GM13976 (cell line): ENCODE measurements around the gene SLC45A2.

Experiments
- DNase-seq: peaks from one replicate; pipeline ENCODE4 v3.0.0; 2012; ENCODE audit warnings: low spot score
- CTCF ChIP-seq: IDR thresholded peaks from 2 replicates; pipeline ENCODE4 v1.5.1; 2012; ENCODE audit warnings: borderline replicate concordance, mild to moderate bottlenecking; ENCODE audit not compliant: insufficient read depth; ENCODE audit errors: extremely low read depth, missing control alignments, control extremely low read depth
- in situ Hi-C: fragments of 300-500 bp; cut with MboI; formaldehyde crosslinking; loops from one replicate; pipeline ENCODE4 v1.12.0; 2022; ENCODE audit warnings: low sequenced_read_pairs, mixed read lengths, inconsistent platforms; ENCODE audit not compliant: unreplicated experiment

The SLC45A2 gene

GRCh38 chr5:34022121-34022705 is 37.7 kb upstream of the SLC45A2 start:
- in situ Hi-C loops: loop anchor here (25.0 kb wide), 1 partner anchor 165 kb away; no protein-coding TSS in a partner anchor
- peak; percentile 33 for DNase-seq
- no peak for TF ChIP-seq CTCF

GRCh38 chr5:34021334-34021733 is 36.8 kb upstream of the SLC45A2 start:
- in situ Hi-C loops: loop anchor here (25.0 kb wide), 1 partner anchor 166 kb away; no protein-coding TSS in a partner anchor
- no peak for TF ChIP-seq CTCF
- DNase-seq: no peak

- in situ Hi-C loops: loop anchor here (25.0 kb wide), 1 partner anchor 167 kb away; no protein-coding TSS in a partner anchor
- DNase-seq: no peak
- TF ChIP-seq CTCF: no peak
Observed at GRCh38 chr5:34020726-34021125, 36.2 kb upstream of the SLC45A2 start.

GRCh38 chr5:34017254-34017653 is 32.8 kb upstream of the SLC45A2 start:
- no peak for DNase-seq
- in situ Hi-C loops: loop anchor here (25.0 kb wide), 1 partner anchor 170 kb away; no protein-coding TSS in a partner anchor
- no peak for TF ChIP-seq CTCF

GRCh38 chr5:34016750-34017149 is 32.3 kb upstream of the SLC45A2 start:
- DNase-seq: no peak

GRCh38 chr5:34016222-34016621 is 31.7 kb upstream of the SLC45A2 start:
- no peak for TF ChIP-seq CTCF
- in situ Hi-C loops: loop anchor here (25.0 kb wide), 1 partner anchor 171 kb away; no protein-coding TSS in a partner anchor
- no peak for DNase-seq

More at GRCh38 chr5:34016750-34017149, 32.3 kb upstream of the SLC45A2 start:
- TF ChIP-seq CTCF: no peak
- in situ Hi-C loops: loop anchor here (25.0 kb wide), 1 partner anchor 171 kb away; no protein-coding TSS in a partner anchor
